IgD-negative memory B cell (primary cell): ENCODE data around the gene F8A1. TPM values are rescaled to one million over a fixed set of nuclear protein-coding genes. Genes with fewer than 3 reads are reported as not detected.
"Not testable (repeated sequence)": the region's sequence is repeated elsewhere in the genome, so short reads cannot be mapped to it uniquely, and the experiment has no call there.

ENCODE experiments used
- H3K27ac Mint-ChIP-seq, 3 donors: one replicate each; pipeline ENCODE4 v1.8.0; 2020 to 2022; ENCODE audit warnings: mild to moderate bottlenecking in 3 of 3, mixed read lengths in 3 of 3, moderate library complexity in 1 of 3
- H3K27me3 Mint-ChIP-seq: one replicate; pipeline ENCODE4 v1.8.0; 2021; ENCODE audit warnings: mixed read lengths
- H3K36me3 Mint-ChIP-seq: one replicate; pipeline ENCODE4 v1.8.0; 2020; ENCODE audit warnings: mild to moderate bottlenecking, mixed read lengths
- H3K4me1 Mint-ChIP-seq, 3 donors: one replicate each; pipeline ENCODE4 v1.8.0; 2020 to 2022; ENCODE audit warnings: mixed read lengths in 3 of 3, mild to moderate bottlenecking in 1 of 3
- H3K4me3 Mint-ChIP-seq, 4 donors: one replicate each; pipeline ENCODE4 v1.8.0; 2020 to 2022; ENCODE audit warnings: mild to moderate bottlenecking in 4 of 4, mixed read lengths in 4 of 4, moderate library complexity in 3 of 4
- H3K9me3 Mint-ChIP-seq, 3 donors: one replicate each; pipeline ENCODE4 v1.8.0; 2020 to 2021; ENCODE audit warnings: mixed read lengths in 3 of 3, mild to moderate bottlenecking in 1 of 3
- polyA plus RNA-seq: library from polyadenylated mRNA; unstranded; fragments of 300-500 nt; fragmentation: Illumina TruSeq; gene quantifications from one replicate; pipeline ENCODE4 v1.2.3, GENCODE V29; 2021

F8A1 gene
- polyA plus RNA-seq: 29.7 TPM

DNA sequence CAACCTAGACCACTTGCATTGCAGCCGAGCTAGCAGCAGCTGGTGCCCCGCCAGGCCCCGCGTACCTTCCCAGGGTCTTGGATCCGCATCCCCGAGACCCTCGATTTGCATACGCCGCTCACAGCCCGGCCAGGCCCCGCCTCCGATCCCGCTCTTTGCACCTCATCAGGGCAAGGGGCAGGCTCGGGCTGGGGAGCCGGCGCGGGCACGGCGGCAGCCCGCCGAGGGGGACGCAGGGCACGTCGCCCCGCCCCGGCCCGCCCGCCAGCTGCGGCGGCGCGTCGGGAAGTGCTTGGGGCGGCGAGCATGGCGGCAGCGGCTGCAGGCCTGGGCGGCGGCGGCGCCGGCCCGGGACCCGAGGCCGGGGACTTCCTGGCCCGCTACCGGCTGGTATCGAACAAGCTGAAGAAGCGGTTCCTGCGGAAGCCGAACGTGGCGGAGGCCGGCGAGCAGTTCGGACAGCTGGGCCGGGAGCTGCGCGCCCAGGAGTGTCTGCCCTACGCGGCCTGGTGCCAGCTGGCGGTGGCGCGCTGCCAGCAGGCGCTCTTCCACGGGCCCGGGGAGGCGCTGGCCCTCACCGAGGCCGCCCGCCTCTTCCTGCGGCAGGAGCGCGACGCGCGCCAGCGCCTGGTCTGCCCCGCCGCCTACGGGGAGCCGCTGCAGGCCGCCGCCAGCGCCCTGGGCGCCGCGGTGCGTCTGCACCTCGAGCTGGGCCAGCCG, at the start of gene F8A1:
TSS of gene F8A1 (plus strand) at position 287 of the 720 bp plus-strand sequence. CDS start at position 307, 20 bp downstream.
- not testable (repeated sequence) for H3K27ac Mint-ChIP-seq, H3K27me3 Mint-ChIP-seq, H3K36me3 Mint-ChIP-seq, H3K4me3 Mint-ChIP-seq, H3K4me1 Mint-ChIP-seq, H3K9me3 Mint-ChIP-seq

DNA sequence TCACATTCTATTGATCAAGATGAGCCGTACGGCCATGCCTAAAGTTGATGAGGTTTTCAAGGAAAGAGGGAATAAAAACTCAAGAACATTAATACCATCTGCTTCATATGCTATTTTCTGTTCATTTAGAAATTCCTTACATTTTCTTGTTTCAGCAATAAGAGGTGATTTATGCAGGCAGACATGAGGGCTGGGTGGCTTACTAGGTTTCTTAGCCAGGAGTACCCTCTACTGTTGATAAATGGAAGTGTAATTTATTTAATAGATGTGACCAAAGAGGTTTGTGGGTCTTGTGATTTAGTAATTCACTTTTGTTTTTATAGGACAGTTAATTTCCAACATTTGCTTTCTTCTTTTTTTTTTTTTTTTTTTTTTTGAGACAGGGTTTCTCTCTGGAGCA, 45.3 kb upstream of the F8A1 start:
- H3K9me3 Mint-ChIP-seq: no peaks in the 10 kb centered on the region
- no peaks in the 10 kb centered on the region for H3K27me3 Mint-ChIP-seq
- no peaks in the 10 kb centered on the region for H3K4me1 Mint-ChIP-seq

DNA sequence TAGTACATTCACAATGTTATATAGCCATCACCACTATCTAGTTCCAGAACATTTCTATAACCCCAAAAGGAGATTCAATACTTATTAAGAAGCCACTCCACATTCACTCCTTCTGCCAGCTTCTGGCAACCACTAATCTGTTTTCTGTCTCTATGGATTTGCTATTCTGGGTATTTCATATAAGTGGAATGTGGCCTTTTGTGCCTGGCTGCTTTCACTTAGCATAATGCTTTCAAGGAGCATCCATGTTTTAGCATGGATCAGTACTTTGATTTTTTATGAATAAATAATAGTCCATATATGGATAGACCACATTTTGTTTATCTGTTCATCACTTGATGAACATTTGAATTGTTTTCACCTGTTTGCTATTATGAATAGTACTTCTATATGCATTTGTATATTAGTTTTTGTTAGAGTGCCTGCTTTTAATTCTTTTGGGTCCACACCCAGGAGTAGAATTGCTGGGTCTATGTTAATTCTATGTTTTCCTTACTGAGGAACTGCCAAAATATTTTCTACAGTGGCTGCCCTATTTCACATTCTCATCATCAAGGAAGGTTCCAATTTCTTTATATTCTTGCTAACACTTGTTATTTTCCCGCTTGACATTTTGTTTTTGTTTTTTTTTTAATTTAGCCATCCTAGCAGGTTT, 35.1 kb upstream of the F8A1 start:
- Mint-ChIP-seq H3K36me3 (no peaks in the 10 kb centered on the region), H3K4me3 (no peak overlapping the region), H3K9me3 (peaks cover 0 to 4% (median 0%) of the 10 kb centered on the region in 3 donors)

More for the DNA sequence above, 45.3 kb upstream of the F8A1 start:
- H3K36me3 Mint-ChIP-seq: no peaks in the 10 kb centered on the region
- H3K4me3 Mint-ChIP-seq: no peak overlapping the region
- no peak overlapping the region for H3K27ac Mint-ChIP-seq

DNA sequence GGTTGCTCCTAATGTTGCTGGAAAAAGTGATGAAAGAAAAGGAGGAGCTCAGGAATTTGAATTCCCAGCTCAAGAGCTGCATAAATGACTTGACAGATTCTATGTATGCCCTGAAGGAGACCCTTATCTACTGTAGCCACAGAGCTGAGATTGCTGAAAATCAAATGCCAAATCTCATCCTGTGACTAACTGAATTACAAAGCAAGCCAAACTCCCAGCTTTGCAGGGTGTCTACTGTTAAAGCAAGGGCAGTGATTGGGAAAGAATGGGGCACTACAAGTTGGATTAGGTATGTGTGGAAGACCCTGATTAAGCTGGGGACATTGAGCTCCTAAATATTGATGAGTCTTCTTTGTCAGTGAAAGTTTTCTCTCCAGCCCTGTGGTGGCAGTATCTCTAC, 30.9 kb upstream of the F8A1 start:
- Mint-ChIP-seq H3K27me3 (peaks cover 1% of the 10 kb centered on the region), H3K4me3 (no peak overlapping the region), H3K36me3 (no peaks in the 10 kb centered on the region), H3K4me1 (no peaks in the 10 kb centered on the region), H3K9me3 (no peaks in the 10 kb centered on the region), H3K27ac (no peak overlapping the region)

More for the DNA sequence above, 35.1 kb upstream of the F8A1 start:
- Mint-ChIP-seq H3K27me3 (peaks cover 2% of the 10 kb centered on the region), H3K4me1 (no peaks in the 10 kb centered on the region), H3K27ac (no peak overlapping the region)

DNA sequence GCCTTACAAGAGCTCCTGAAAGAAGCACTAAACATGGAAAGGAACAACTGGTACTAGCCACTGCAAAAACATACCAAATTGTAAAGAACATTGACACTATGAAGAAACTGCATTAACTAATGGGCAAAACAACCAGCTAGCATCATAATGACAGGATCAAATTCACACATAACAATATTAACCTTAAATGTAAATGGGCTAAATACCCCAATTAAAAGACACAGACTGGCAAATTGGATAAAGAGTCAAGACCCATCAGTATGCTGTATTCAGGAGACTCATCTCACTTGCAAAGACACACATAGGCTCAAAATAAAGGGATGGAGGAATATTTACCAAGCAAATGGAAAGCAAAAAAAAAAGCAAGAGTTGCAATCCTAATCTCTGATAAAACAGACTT, 17.6 kb upstream of the F8A1 start:
- not testable (repeated sequence) for H3K36me3 Mint-ChIP-seq, H3K27me3 Mint-ChIP-seq, H3K4me1 Mint-ChIP-seq, H3K4me3 Mint-ChIP-seq, H3K27ac Mint-ChIP-seq
- peaks cover 3 to 22% (median 14%) of the 10 kb centered on the region in 3 donors for H3K9me3 Mint-ChIP-seq

DNA sequence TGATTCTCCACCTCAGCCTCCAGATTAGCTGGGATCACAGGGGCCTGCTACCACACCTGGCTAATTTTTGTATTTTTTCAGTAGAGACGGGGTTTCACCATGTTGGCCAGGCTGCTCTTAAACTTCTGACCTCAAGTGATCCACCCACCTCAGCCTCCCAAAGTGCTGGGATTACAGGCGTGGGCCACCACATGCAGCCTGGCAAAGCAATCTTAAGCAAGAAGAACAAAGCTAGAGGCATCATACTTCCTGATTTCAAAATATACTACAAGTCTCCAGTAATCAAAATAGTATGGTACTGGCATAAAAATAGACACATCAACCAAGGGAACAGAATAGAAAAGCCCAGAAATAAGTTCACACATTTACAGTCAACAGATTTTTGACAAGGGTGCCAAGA, 12.8 kb upstream of the F8A1 start:
- H3K4me1 Mint-ChIP-seq: no peaks in the 10 kb centered on the region
- H3K4me3 Mint-ChIP-seq: no peak overlapping the region
- H3K36me3 Mint-ChIP-seq: no peaks in the 10 kb centered on the region
- no peaks in the 10 kb centered on the region for H3K27me3 Mint-ChIP-seq
- no peak overlapping the region for H3K27ac Mint-ChIP-seq
- peaks cover 0 to 16% (median 11%) of the 10 kb centered on the region in 3 donors for H3K9me3 Mint-ChIP-seq

DNA sequence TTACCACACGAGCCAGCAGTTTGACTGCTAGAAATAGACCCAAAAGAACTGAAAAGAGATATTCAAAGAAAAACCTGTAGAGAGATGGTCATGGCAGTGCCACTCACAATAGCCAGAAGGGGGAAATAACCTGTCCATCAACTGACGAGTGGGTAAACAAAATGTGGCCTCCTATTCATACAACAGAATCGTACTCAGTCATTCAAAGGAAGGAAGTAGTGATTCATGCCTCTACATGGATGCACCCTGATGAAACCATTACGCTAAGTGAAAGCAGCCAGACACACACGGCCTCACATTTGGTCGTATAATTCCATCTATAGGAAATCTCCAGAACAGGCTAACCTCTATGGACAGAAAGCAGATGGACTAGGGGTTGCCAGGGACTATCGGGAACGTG, 2.1 kb upstream of the F8A1 start:
- not testable (repeated sequence) for H3K4me3 Mint-ChIP-seq, H3K36me3 Mint-ChIP-seq, H3K27ac Mint-ChIP-seq, H3K27me3 Mint-ChIP-seq, H3K4me1 Mint-ChIP-seq, H3K9me3 Mint-ChIP-seq

DNA sequence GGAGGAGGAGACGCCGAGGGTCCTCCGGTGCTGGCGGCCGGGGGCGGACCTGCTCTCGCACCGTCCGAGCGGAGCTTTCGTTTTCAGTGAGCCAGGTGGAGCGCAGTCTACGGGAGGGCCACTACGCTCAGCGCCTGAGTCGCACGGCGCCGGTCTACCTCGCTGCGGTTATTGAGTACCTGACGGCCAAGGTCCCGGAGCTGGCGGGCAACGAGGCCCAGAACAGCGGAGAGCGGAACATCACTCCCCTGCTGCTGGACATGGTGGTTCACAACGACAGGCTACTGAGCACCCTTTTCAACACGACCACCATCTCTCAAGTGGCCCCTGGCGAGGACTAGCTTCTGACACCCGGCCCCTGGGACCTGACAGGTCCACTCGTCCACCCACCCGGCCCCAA, 1.1 kb upstream of the F8A1 start:
- H3K4me1 Mint-ChIP-seq, H3K36me3 Mint-ChIP-seq: not testable (repeated sequence)

DNA sequence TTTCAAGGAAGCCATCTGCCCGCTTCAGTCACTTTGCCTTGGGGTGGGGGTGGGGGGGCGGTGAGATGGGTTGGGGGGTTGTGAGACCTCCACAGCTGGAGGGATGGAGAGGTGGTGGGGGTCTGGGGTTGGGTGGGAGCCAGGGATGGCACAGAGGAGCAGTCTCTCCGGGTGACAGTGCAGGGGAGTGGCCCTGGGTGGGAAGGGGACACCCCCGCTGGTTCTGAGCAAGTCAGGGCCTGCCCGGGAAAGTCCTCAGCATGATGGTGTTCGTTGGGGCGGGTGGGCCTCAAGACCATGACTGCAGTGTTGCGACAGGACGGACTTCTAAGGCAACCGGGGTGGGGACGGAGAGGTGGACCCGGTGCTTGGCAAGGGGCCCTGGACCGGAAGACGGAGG, 606 bp upstream of the F8A1 start:
- H3K36me3 Mint-ChIP-seq, H3K9me3 Mint-ChIP-seq, H3K27me3 Mint-ChIP-seq, H3K4me3 Mint-ChIP-seq, H3K27ac Mint-ChIP-seq, H3K4me1 Mint-ChIP-seq: not testable (repeated sequence)

More for the DNA sequence above, 1.1 kb upstream of the F8A1 start:
- H3K27me3 Mint-ChIP-seq, H3K27ac Mint-ChIP-seq, H3K4me3 Mint-ChIP-seq, H3K9me3 Mint-ChIP-seq: not testable (repeated sequence)

DNA sequence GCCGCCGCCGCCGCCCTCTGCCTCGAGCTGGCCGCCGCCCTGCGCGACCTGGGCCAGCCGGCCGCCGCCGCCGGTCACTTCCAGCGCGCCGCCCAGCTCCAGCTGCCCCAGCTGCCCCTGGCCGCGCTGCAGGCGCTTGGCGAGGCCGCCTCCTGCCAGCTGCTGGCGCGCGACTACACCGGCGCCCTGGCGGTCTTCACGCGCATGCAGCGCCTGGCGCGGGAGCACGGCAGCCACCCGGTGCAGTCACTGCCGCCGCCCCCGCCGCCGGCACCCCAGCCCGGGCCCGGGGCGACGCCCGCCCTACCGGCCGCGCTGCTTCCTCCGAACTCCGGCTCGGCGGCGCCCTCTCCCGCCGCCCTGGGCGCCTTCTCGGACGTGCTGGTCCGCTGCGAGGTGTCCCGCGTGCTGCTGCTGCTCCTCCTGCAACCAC, 650 bp downstream of the F8A1 start:
- H3K36me3 Mint-ChIP-seq, H3K9me3 Mint-ChIP-seq, H3K27ac Mint-ChIP-seq, H3K4me1 Mint-ChIP-seq, H3K27me3 Mint-ChIP-seq, H3K4me3 Mint-ChIP-seq: not testable (repeated sequence)

DNA sequence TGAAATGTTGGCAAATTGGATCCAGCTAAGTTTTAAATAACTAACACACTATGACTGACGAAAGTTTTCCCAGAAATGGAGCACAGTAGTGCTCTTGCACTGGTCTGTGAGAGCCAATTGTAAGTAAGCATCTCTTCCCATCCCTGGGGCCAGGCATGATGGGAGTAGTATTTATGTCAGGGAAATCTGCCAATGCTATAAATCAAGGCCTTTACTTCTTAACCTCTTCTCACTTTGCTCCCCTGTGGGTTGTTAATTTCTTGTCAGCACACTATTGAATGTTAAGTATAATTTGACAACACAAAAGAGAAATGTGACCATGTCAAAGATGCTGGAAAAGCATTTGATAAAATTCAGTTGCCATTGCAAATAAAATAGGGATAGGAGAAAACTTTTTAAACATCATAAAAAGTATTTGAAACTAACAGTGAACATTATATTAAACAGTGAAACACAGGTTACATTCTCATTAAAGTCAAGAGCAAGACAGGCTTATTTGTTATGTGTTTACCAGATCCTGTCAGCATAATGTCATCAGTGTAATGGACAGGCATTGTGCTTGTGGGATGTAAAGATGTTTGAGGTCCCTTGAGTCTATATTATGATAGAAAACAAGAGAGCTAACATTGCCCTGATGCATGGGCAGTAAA, 5.0 kb downstream of the F8A1 start:
- H3K4me1 Mint-ChIP-seq: peaks cover 0 to 5% (median 5%) of the 10 kb centered on the region in 3 donors
- no peaks in the 10 kb centered on the region for H3K36me3 Mint-ChIP-seq
- no peak overlapping the region for H3K27ac Mint-ChIP-seq
- H3K4me3 Mint-ChIP-seq: no peak overlapping the region
- H3K27me3 Mint-ChIP-seq: no peaks in the 10 kb centered on the region
- no peaks in the 10 kb centered on the region for H3K9me3 Mint-ChIP-seq

DNA sequence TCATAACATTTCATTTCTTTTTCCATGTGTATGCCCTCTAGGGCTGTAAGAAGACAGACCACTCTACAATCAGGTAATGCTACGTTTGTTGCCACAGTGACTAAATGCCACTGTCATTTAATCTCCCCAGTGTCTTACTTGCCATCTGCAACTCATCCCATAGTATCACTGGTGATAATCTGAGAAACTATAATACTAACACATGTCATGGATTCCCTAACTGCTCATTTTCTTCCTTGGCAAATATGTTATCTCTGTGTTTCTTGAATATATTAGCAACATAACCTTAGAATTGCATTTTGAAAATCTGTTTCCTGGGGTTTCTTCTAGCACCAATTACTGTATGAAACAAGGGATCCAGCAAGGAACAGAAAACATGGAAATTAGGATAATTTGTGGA, 6.1 kb downstream of the F8A1 start:
- Mint-ChIP-seq H3K27me3 (no peaks in the 10 kb centered on the region), H3K4me3 (no peak overlapping the region), H3K4me1 (peaks cover 0 to 5% (median 5%) of the 10 kb centered on the region in 3 donors), H3K36me3 (no peaks in the 10 kb centered on the region), H3K27ac (no peak overlapping the region), H3K9me3 (no peaks in the 10 kb centered on the region)

DNA sequence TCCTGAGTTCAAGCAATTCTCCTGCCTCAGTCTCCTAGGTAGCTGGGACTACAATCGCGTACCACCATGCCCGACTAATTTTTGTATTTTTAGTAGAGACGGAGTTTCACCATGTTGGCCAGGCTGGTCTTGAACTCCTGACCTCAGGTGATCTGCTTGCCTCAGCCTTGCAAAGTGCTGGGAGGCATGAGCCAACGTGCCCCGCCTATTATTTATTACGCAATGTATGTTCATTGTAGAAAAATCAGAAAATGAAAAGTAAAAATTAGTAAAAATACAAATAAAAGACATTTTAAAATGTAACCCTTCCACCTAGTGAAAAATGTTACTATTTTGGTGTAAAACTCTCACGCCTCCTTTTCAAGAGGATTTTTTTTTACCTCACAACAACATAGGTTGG, 14.2 kb downstream of the F8A1 start:
- Mint-ChIP-seq H3K36me3 (no peaks in the 10 kb centered on the region), H3K4me1 (no peaks in the 10 kb centered on the region), H3K27me3 (peaks cover 4% of the 10 kb centered on the region), H3K27ac (no peak overlapping the region), H3K4me3 (no peak overlapping the region), H3K9me3 (no peaks in the 10 kb centered on the region)

DNA sequence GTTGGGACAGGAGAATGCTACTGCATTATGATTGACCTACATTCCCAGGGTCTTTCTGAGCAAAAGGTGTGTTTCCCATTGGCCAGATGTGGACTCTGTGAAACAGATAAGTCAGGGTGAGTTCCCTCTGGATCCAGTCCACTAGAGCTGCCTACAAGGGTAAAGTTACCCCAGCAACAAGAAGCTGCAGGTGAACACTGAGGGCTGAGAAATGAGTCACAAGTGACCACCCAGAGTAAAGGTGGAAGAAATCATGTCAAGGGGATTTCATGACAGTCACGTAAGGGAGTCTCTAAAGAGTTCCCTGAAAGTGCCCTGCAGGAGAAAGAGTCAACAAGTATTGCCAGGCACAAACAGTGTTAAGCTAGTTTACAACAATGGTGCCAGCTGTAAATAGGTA, 16.3 kb downstream of the F8A1 start:
- H3K36me3 Mint-ChIP-seq: no peaks in the 10 kb centered on the region
- no peaks in the 10 kb centered on the region for H3K9me3 Mint-ChIP-seq
- no peak overlapping the region for H3K27ac Mint-ChIP-seq
- H3K27me3 Mint-ChIP-seq: peaks cover 4% of the 10 kb centered on the region
- H3K4me3 Mint-ChIP-seq: no peak overlapping the region
- H3K4me1 Mint-ChIP-seq: no peaks in the 10 kb centered on the region

DNA sequence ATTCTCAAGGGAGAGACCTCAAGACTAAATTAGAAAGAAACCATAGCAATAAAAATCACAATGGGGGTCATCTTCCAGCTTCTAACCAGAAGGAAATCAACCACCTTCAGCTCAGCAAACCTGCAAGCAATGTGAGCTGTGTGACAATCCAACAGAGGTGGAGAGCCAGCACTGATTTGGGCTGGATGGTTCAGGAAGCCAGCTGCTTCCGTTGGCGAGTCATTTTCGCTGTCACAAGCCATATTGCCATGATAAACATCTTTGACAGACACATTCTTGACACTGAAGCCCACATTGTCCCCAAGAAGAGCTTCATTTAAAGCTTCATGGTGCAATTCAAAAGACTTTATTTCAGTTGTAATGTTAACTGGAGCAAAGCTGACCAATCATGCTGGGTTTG, 22.7 kb downstream of the F8A1 start:
- H3K4me1 Mint-ChIP-seq: no peaks in the 10 kb centered on the region
- no peaks in the 10 kb centered on the region for H3K36me3 Mint-ChIP-seq
- peaks cover 0 to 7% (median 3%) of the 10 kb centered on the region in 3 donors for H3K9me3 Mint-ChIP-seq
- no peak overlapping the region for H3K4me3 Mint-ChIP-seq
- H3K27ac Mint-ChIP-seq: no peak overlapping the region
- H3K27me3 Mint-ChIP-seq: no peaks in the 10 kb centered on the region

DNA sequence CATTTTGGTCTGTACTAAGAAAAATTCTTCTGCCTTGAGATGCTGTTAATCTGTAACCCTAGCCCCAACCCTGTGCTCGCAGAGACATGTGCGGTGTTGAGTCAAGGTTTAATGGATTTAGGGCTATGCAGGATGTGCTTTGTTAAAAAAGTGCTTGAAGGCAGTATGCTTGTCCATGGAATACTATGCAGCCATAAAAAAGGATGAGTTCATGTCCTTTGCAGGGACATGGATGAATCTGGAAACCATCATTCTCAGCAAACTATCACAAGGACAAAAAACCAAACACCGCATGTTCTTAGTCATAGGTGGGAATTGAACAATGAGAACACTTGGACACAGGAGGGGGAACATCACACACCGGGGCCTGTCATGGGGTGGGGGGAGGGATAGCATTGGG, 23.9 kb downstream of the F8A1 start:
- not testable (repeated sequence) for H3K27ac Mint-ChIP-seq, H3K4me3 Mint-ChIP-seq, H3K4me1 Mint-ChIP-seq, H3K36me3 Mint-ChIP-seq, H3K27me3 Mint-ChIP-seq
- H3K9me3 Mint-ChIP-seq: peaks cover 0 to 10% (median 3%) of the 10 kb centered on the region in 3 donors
